ENCODE data around the gene TNFRSF17. TPM values are rescaled to one million over a fixed set of nuclear protein-coding genes. Genes with fewer than 3 reads are reported as not detected.
A peak's percentile ranks its signal among the peaks of the same experiment; 100 is the strongest.

The TNFRSF17 gene
- total and polyA plus RNA-seq, 2 of the 13 experiments (the other 11 are each of a cell fraction or from before 2014, with no cell fraction given) = not detected

DNA sequence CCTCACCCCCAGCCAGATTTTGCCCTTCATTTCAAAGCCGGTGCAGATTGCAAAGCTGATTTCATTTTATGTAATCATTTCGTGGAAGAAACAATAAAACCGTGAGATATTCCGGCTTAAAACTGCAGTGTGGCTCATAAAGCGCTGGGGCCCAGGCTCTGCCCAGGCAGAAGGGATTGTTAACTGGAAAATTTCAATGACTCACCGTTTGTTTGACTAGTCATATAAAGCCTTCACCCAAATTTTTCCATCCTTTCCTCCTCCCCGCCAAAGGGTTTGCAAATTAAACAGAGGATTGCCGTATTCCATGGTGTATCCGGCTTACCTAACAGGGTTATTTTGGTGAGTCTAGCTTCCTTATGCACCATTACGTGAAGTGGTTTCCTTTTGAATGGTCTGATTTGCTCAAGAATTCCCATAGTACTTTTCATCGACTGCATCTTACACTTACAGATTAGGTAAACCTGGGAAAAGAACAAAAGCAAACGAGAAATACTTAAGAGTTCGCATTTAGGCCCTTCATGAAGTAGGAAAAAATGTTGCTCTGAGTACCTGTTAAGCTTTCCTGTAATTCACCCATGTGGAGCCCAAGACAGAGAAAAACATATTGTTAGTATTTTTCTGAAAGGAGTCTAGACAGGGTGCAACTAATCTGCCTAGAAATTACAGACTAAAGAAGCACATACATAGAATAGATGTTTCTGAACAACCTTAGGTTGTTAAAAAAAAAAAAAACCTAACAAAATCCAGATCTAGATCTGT, 48.3 kb upstream of the TNFRSF17 start (continued):
- TF ChIP-seq SRF (IDR thresholded peaks at IDR 0.05; ENCODE audit: low read depth, low read length) (peak; percentile 86), TSC22D2 (CRISPR knock-in tag; IDR thresholded peaks at IDR 0.05; ENCODE audit: borderline replicate concordance) (no peak), CSRNP1 (CRISPR knock-in tag; IDR thresholded peaks at IDR 0.05) (no peak), NFE2 (CRISPR knock-in tag; IDR thresholded peaks at IDR 0.05) (no peak), ZC3H13 (CRISPR knock-in tag; IDR thresholded peaks at IDR 0.05) (no peak), HNF1B (CRISPR knock-in tag; IDR thresholded peaks at IDR 0.05) (no peak; the same call in 1 of the 2 replicates), ETV5 (CRISPR knock-in tag; IDR thresholded peaks at IDR 0.05; ENCODE audit: borderline replicate concordance) (peak; percentile 59; the same call in 1 of the 2 replicates), CENPT (CRISPR knock-in tag; IDR thresholded peaks at IDR 0.05; ENCODE audit: low read depth) (no peak), NFYB (CRISPR knock-in tag; IDR thresholded peaks at IDR 0.05) (no peak), ZNF543 (CRISPR knock-in tag; IDR thresholded peaks at IDR 0.05) (no peak), ZFP36L1 (CRISPR knock-in tag; IDR thresholded peaks at IDR 0.05) (no peak), ZNF549 (CRISPR knock-in tag; IDR thresholded peaks at IDR 0.05) (no peak), FOXJ3 (CRISPR knock-in tag; IDR thresholded peaks at IDR 0.05; ENCODE audit: borderline replicate concordance) (no peak; the same call in 1 of the 2 replicates), CHCHD3 (CRISPR knock-in tag; IDR thresholded peaks at IDR 0.05) (no peak)
- TF ChIP-seq, protein P1, sequence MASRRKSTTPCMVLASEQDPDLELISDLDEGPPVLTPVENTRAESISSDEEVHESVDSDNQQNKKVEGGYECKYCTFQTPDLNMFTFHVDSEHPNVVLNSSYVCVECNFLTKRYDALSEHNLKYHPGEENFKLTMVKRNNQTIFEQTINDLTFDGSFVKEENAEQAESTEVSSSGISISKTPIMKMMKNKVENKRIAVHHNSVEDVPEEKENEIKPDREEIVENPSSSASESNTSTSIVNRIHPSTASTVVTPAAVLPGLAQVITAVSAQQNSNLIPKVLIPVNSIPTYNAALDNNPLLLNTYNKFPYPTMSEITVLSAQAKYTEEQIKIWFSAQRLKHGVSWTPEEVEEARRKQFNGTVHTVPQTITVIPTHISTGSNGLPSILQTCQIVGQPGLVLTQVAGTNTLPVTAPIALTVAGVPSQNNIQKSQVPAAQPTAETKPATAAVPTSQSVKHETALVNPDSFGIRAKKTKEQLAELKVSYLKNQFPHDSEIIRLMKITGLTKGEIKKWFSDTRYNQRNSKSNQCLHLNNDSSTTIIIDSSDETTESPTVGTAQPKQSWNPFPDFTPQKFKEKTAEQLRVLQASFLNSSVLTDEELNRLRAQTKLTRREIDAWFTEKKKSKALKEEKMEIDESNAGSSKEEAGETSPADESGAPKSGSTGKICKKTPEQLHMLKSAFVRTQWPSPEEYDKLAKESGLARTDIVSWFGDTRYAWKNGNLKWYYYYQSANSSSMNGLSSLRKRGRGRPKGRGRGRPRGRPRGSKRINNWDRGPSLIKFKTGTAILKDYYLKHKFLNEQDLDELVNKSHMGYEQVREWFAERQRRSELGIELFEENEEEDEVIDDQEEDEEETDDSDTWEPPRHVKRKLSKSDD (CRISPR knock-in tag; IDR thresholded peaks at IDR 0.05; ENCODE audit: low read depth) = no peak
- TF ChIP-seq, protein P2, sequence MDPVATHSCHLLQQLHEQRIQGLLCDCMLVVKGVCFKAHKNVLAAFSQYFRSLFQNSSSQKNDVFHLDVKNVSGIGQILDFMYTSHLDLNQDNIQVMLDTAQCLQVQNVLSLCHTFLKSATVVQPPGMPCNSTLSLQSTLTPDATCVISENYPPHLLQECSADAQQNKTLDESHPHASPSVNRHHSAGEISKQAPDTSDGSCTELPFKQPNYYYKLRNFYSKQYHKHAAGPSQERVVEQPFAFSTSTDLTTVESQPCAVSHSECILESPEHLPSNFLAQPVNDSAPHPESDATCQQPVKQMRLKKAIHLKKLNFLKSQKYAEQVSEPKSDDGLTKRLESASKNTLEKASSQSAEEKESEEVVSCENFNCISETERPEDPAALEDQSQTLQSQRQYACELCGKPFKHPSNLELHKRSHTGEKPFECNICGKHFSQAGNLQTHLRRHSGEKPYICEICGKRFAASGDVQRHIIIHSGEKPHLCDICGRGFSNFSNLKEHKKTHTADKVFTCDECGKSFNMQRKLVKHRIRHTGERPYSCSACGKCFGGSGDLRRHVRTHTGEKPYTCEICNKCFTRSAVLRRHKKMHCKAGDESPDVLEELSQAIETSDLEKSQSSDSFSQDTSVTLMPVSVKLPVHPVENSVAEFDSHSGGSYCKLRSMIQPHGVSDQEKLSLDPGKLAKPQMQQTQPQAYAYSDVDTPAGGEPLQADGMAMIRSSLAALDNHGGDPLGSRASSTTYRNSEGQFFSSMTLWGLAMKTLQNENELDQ (CRISPR knock-in tag; IDR thresholded peaks at IDR 0.05; ENCODE audit: borderline replicate concordance) = no peak
- TF ChIP-seq, protein P3, sequence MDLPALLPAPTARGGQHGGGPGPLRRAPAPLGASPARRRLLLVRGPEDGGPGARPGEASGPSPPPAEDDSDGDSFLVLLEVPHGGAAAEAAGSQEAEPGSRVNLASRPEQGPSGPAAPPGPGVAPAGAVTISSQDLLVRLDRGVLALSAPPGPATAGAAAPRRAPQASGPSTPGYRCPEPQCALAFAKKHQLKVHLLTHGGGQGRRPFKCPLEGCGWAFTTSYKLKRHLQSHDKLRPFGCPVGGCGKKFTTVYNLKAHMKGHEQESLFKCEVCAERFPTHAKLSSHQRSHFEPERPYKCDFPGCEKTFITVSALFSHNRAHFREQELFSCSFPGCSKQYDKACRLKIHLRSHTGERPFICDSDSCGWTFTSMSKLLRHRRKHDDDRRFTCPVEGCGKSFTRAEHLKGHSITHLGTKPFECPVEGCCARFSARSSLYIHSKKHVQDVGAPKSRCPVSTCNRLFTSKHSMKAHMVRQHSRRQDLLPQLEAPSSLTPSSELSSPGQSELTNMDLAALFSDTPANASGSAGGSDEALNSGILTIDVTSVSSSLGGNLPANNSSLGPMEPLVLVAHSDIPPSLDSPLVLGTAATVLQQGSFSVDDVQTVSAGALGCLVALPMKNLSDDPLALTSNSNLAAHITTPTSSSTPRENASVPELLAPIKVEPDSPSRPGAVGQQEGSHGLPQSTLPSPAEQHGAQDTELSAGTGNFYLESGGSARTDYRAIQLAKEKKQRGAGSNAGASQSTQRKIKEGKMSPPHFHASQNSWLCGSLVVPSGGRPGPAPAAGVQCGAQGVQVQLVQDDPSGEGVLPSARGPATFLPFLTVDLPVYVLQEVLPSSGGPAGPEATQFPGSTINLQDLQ (CRISPR knock-in tag; IDR thresholded peaks at IDR 0.05) = no peak

Measured in HepG2 (cell line).